Mesodermal cell (in vitro differentiated cells): ENCODE results near the gene CXCR5.

Experiments
- H3K27ac ChIP-seq: 2 replicates; pipeline ENCODE4 v1.7.0; 2013; ENCODE audit warnings: mild to moderate bottlenecking, low read depth, low read length, moderate library complexity; ENCODE audit not compliant: severe bottlenecking
- H3K36me3 ChIP-seq: 2 replicates; pipeline ENCODE4 v1.7.1; 2013; ENCODE audit warnings: mild to moderate bottlenecking, low read length, moderate library complexity; ENCODE audit not compliant: control insufficient read depth, insufficient read depth
- H3K4me1 ChIP-seq: one replicate; pipeline ENCODE4 v1.7.1; 2013; ENCODE audit warnings: mild to moderate bottlenecking, low read length; ENCODE audit not compliant: insufficient read depth, control insufficient read depth, poor library complexity, severe bottlenecking
- H3K4me3 ChIP-seq: 2 replicates; pipeline ENCODE4 v1.7.0; 2013; ENCODE audit warnings: low read length, control low read depth, mild to moderate bottlenecking; ENCODE audit not compliant: insufficient read depth, poor library complexity, severe bottlenecking; ENCODE audit errors: extremely low read depth
- H3K9me3 ChIP-seq: 2 replicates; pipeline ENCODE4 v1.7.1; 2013; ENCODE audit warnings: mild to moderate bottlenecking, low read length, moderate library complexity; ENCODE audit not compliant: control insufficient read depth
- WGBS, 2 experiments: methylation state at CpG; one replicate each; pipeline ENCODE4 v1.1.5; 2013; ENCODE audit warnings: missing lambda C conversion rate in 2 of 2; ENCODE audit not compliant: insufficient coverage in 2 of 2; 5-methylcytosine and 5-hydroxymethylcytosine counted together

Gene CXCR5

DNA sequence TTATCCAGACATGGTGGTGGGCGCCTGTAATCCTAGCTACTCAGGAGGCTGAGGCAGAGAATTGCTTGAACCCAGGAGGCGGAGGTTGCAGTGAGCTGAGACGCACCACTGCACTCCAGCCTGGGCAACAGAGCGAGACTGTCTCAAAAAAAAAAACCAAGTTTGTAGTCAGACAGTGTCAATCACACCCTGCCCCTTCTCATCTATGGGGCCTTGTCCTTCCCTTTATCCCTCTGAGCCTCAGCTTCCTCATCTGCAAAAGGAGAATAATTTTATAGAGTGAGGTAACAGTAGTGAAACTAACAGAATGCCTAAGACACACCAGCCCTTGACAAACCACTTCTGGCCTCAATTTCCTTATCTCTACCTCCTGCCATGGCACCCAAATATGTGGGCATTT is 31.3 kb downstream of the CXCR5 start:
- H3K4me1 ChIP-seq: peaks cover 89% of the 10 kb centered on the region
- peaks cover 24% of the 10 kb centered on the region for H3K36me3 ChIP-seq
- H3K9me3 ChIP-seq: no peaks in the 10 kb centered on the region
- 96 to 97% methylated on average over 4 of the region's 4 CpGs for WGBS, 2 experiments
- no peak overlapping the region for H3K27ac ChIP-seq
- no peak overlapping the region for H3K4me3 ChIP-seq

DNA sequence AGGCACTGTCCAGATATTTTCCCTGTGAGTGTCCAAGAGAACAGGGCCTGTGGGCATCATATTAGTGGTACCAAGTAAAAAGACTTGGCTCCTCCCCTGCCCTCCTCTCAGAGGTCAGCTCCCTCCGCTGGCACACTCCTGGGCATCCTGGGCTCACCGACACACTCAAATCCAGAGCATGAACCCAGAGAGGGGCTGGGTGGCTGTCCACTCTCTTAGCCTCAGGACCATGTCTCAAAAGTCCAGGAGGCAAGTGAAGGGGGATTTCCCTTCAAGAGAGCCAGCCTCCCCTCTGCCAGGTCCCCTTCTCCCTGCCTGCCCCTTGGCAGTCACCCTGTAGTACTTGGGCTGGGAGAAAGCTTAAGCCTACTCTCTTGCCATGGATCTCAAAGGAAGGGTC is 31.7 kb downstream of the CXCR5 start:
- no peak overlapping the region for H3K4me3 ChIP-seq
- H3K4me1 ChIP-seq: peaks cover 90% of the 10 kb centered on the region
- no peak overlapping the region for H3K27ac ChIP-seq
- 92 to 100% methylated on average over 1 to 2 of the region's 2 CpGs for WGBS, 2 experiments
- no peaks in the 10 kb centered on the region for H3K9me3 ChIP-seq
- peaks cover 24% of the 10 kb centered on the region for H3K36me3 ChIP-seq

DNA sequence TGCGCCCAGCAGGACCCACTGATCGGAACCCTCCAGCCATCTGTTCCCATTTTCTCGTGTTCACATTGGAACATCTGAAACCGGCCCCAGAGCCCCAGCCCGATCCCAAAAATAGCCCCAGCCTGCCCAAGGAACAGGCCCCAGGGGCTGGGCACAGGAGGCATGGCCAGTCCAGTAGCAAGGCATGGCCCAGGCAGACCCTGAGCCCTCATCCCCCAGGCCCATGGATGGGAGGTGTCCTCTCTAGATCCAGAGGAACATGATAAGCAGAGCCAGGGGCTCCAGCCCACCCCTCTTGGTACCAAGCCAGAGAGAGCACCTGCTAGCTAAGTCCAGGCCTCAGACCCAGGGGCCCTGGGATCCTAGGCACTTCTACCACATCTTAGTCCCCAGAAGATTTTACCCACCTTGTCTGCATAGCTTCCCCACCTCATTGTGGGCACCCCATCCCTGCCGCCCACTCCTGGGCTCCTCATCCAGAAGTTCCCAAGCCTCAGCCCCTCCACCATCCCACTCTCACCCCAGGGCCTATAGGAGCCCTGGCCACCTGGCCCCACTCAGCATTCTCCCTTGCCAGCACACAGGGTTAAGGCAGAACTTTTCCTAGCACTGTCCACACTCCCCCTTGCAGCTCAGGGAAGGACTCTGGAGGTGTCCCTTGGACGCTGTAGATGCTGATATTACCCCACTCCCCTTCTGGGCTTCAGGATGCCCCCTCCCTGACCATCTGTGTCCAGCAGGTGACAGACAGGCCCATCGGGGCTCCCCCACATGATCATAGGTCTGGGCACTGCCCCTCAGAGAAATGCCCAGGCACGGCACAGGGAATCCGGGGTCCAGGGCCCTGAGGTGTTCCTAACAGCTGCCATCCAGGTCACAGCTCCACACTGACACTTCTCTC is 32.5 kb downstream of the CXCR5 start:
- Histone ChIP-seq H3K36me3 (peaks cover 24% of the 10 kb centered on the region), H3K9me3 (no peaks in the 10 kb centered on the region), H3K4me1 (peaks cover 93% of the 10 kb centered on the region), H3K4me3 (peak overlapping the region; percentile 2), H3K27ac (peak overlapping the region; percentile 93)
- WGBS, 2 experiments: 68 to 70% methylated on average over 6 to 10 of the region's 10 CpGs

- H3K4me3 ChIP-seq: peak overlapping the region; percentile 16
- peaks cover 93% of the 10 kb centered on the region for H3K4me1 ChIP-seq
- H3K9me3 ChIP-seq: no peaks in the 10 kb centered on the region
- peak overlapping the region; percentile 93 for H3K27ac ChIP-seq
- H3K36me3 ChIP-seq: peaks cover 24% of the 10 kb centered on the region
- WGBS, 2 experiments: 10 to 14% methylated on average over 2 to 5 of the region's 8 CpGs
Measured at GRCh38 chr11:118916842-118917388, 33.2 kb downstream of the CXCR5 start.

GRCh38 chr11:118917481-118918127 is 33.9 kb downstream of the CXCR5 start:
- peaks cover 93% of the 10 kb centered on the region for H3K4me1 ChIP-seq
- peak overlapping the region; percentile 30 for H3K4me3 ChIP-seq
- H3K9me3 ChIP-seq: no peaks in the 10 kb centered on the region
- peak overlapping the region; percentile 93 for H3K27ac ChIP-seq
- peaks cover 25% of the 10 kb centered on the region for H3K36me3 ChIP-seq
- WGBS, 2 experiments: 33 to 34% methylated on average over 8 to 9 of the region's 13 CpGs

- Histone ChIP-seq H3K9me3 (no peaks in the 10 kb centered on the region), H3K36me3 (peaks cover 31% of the 10 kb centered on the region), H3K4me3 (peak overlapping the region; percentile 30), H3K27ac (peak overlapping the region; percentile 93), H3K4me1 (peaks cover 93% of the 10 kb centered on the region)
- WGBS, 2 experiments: 11 to 25% methylated on average over 3 to 5 of the region's 14 CpGs
Measured at GRCh38 chr11:118918128-118918685, 34.5 kb downstream of the CXCR5 start.

DNA sequence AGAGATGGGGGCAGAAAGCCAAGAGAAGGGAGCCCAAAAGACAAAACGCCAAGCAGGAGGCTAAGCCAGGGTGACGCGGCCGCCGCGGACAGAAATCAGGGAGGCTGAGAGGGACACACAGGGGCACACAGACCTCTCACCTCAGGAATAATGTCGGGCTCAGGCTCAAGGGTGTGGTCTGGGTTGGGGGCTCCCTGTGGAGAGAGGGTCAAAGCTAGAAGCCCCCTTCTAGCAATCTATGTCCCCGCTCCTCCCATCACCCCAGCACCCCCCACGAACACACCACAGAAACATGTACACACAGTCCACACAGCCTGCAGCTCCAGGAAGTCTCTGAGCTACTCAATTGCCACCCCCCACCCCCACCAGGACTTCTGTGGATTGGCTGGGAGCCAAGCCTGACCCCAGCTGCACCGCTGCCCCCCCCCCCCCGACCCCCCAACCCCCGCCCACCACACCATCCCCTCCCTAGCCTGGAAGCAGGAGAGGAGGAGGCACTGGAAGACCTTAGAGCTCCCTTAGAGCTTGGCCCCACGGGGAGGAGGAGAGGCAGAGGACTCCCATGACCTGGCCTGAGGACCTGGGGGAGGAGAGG is 35.1 kb downstream of the CXCR5 start:
- Histone ChIP-seq H3K27ac (peak overlapping the region; percentile 96), H3K36me3 (peaks cover 33% of the 10 kb centered on the region), H3K4me3 (peak overlapping the region; percentile 30), H3K4me1 (peaks cover 93% of the 10 kb centered on the region), H3K9me3 (no peaks in the 10 kb centered on the region)
- WGBS, 2 experiments: 10 to 11% methylated on average over 8 of the region's 13 CpGs

DNA sequence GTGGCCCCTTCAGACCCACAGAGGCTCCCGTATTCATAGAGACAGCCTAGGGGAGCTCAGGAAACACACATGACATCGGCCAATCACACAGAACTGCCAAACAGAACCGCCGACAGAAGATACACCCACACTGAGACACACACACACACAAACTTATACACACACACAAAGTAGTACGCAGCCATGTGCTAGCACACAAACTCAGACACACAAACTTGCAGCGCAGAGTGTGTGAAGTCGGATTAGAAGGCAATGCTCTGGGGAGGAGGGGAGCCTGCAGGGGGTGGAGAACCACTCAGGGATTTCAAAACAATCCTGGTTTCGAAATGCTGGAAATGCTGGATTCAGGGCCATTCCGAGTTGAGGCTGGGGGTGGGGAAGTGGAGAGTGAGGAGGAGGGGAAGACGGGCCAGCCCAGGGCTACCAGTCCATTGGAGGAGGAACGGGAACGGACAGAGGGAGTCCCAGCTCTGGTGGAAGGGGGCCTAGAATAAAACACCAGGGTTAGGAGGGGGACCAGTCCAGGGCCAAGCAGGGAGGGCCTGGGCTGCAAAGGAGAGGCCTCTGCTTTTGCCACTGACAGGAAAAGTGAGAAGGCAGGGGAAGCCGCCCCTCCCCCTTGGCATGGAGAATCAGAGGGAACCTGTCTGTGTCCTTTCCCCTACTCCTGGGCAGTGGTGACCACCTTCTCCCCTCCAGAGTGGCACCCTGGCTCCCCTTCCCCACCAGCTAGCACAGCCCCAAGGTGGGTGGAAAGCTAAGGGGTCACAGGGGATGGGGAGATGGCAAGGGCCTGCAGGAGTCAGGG is 37.6 kb downstream of the CXCR5 start:
- WGBS, 2 experiments: 3 to 9% methylated on average over 5 to 9 of the region's 13 CpGs
- Histone ChIP-seq H3K36me3 (peaks cover 13% of the 10 kb centered on the region), H3K27ac (peak overlapping the region; percentile 96), H3K4me3 (peak overlapping the region; percentile 99), H3K9me3 (no peaks in the 10 kb centered on the region), H3K4me1 (peaks cover 69% of the 10 kb centered on the region)

- H3K4me3 ChIP-seq: peak overlapping the region; percentile 99
- peaks cover 61% of the 10 kb centered on the region for H3K4me1 ChIP-seq
- 47 to 64% methylated on average over 6 to 9 of the region's 20 CpGs for WGBS, 2 experiments
- H3K36me3 ChIP-seq: peaks cover 13% of the 10 kb centered on the region
- H3K9me3 ChIP-seq: no peaks in the 10 kb centered on the region
- H3K27ac ChIP-seq: peak overlapping the region; percentile 96
Measured at GRCh38 chr11:118921929-118922744, 38.4 kb downstream of the CXCR5 start.
